ENCODE data around the gene PLA2R1.

DNA sequence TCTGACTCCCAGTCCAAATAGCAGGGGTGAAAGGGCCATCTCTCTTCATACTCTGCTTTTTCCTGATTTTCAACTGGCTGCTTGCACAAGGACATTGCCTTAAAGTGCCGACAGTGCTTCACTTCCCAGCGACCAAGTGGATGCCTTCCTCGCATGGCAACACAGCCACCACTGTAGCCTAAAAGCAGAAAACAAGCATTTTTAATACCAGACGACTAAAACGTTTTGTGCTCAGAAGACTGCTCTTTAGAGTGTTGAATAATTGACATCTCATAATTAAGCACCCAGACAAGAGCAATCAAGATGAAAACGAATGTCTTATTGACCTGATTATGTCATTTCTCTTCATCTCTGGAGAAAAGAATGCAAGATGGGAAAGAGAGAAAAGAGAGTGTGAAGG lies 75.2 kb downstream of the PLA2R1 start:
- TF ChIP-seq, protein P1, sequence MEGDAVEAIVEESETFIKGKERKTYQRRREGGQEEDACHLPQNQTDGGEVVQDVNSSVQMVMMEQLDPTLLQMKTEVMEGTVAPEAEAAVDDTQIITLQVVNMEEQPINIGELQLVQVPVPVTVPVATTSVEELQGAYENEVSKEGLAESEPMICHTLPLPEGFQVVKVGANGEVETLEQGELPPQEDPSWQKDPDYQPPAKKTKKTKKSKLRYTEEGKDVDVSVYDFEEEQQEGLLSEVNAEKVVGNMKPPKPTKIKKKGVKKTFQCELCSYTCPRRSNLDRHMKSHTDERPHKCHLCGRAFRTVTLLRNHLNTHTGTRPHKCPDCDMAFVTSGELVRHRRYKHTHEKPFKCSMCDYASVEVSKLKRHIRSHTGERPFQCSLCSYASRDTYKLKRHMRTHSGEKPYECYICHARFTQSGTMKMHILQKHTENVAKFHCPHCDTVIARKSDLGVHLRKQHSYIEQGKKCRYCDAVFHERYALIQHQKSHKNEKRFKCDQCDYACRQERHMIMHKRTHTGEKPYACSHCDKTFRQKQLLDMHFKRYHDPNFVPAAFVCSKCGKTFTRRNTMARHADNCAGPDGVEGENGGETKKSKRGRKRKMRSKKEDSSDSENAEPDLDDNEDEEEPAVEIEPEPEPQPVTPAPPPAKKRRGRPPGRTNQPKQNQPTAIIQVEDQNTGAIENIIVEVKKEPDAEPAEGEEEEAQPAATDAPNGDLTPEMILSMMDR (conservative IDR thresholded peaks at IDR 0.05; ENCODE audit: low read depth, low read length), result no peak
- no peak for TF ChIP-seq EZH2 (IDR thresholded peaks at IDR 0.05; ENCODE audit: borderline replicate concordance, low read depth, low read length, poor library complexity, severe bottlenecking)
